Stomach (tissue), 9 donors: ENCODE measurements around the gene SLC24A3. TPM values are rescaled to one million over a fixed set of nuclear protein-coding genes. Genes with fewer than 3 reads are reported as not detected.

Experiments
- DNase-seq, 2 donors: peaks; one replicate each; pipeline versions ENCODE4 v3.0.0 to v3.0.0-alpha.2; 2013 to 2019
- H3K27ac ChIP-seq, 5 donors: fragments of 200-600 bp in 4 of 5; sonication (generic) in 4 of 5; one replicate each; pipeline ENCODE4 v1.5.1; 2013 to 2019; ENCODE audit warnings: mild to moderate bottlenecking in 1 of 5, moderate library complexity in 1 of 5
- H3K27me3 ChIP-seq, 3 donors: fragments of 200-600 bp; sonication (generic); one replicate each; pipeline ENCODE4 v1.5.1; 2017 to 2019; ENCODE audit warnings: mixed run types in 1 of 3
- H3K36me3 ChIP-seq, 4 donors: fragments of 200-600 bp; sonication (generic); 1 replicate in 3 of 4; 2 replicates in 1 of 4; pipeline ENCODE4 v1.5.1; 2016 to 2019
- H3K4me1 ChIP-seq, 4 donors: fragments of 200-600 bp; sonication (generic); one replicate each; pipeline ENCODE4 v1.5.1; 2016 to 2019
- H3K4me3 ChIP-seq, 4 donors: fragments of 200-600 bp; sonication (generic) in 3 of 4; one replicate each; pipeline ENCODE4 v1.5.1; 2016 to 2019; ENCODE audit warnings: mild to moderate bottlenecking in 1 of 4
- H3K9me3 ChIP-seq, 4 donors: fragments of 200-600 bp; sonication (generic); one replicate each; pipeline ENCODE4 v1.5.1; 2016 to 2019
- EP300 ChIP-seq: sonication (generic); formaldehyde crosslinking; IDR thresholded peaks from one replicate; pipeline ENCODE4 v1.6.1; 2017; ENCODE audit warnings: antibody characterized with exemption
- POLR2A ChIP-seq, 4 donors: fragments of 450-650 bp; IDR thresholded peaks; one replicate each; pipeline ENCODE4 v1.6.1; 2016; ENCODE audit warnings: antibody characterized with exemption in 4 of 4, control low read depth in 2 of 4, mild to moderate bottlenecking in 1 of 4, moderate library complexity in 1 of 4
- POLR2AphosphoS5 ChIP-seq, 3 donors: sonication (generic); formaldehyde crosslinking; IDR thresholded peaks; one replicate each; pipeline ENCODE4 v1.6.1; 2016; ENCODE audit warnings: antibody characterized with exemption in 3 of 3
- WGBS, 5 donors: extraction: QIAGEN DNeasy Blood & Tissue Kit in 3 of 5; methylation state at CpG; one replicate each; pipeline versions ENCODE4 v1.1.5 to v1.1.7; 2013 to 2018; 5-methylcytosine and 5-hydroxymethylcytosine counted together
- intact Hi-C: fragments of 100-400 bp; cut with DNase I; formaldehyde crosslinking; loops from one replicate; pipeline ENCODE4 v1.15.1; 2023; ENCODE audit warnings: low total_unique reads
- polyA plus RNA-seq, 3 donors: library from polyadenylated mRNA; stranded (reverse); fragments of 200-250 nt; gene quantifications; one replicate each; pipeline ENCODE4 v1.2.3, GENCODE V29; 2013
- total RNA-seq, 5 donors: library from RNA; depleted of rRNA; stranded (reverse); fragments of >200 nt; gene quantifications; one replicate each; pipeline versions ENCODE4 v1.1.0 to v1.2.3, GENCODE V29; 2014 to 2016
- TF ChIP-seq, protein P1 (sequence below), 7 experiments: fragments of 450-650 bp in 4 of 7; fragments of 200-600 bp in 3 of 7; sonication (generic) in 3 of 7; IDR thresholded peaks; one replicate each; pipeline ENCODE4 v1.5.1; 2016 to 2019; ENCODE audit warnings: antibody characterized with exemption in 7 of 7, control low read depth in 2 of 7, mild to moderate bottlenecking in 1 of 7
- donor health status: healthy with polysubstance abuse.
- donor health status: Bipolar disorder and iron deficiency.
- donor health status: healthy.

Gene SLC24A3
- total and polyA plus RNA-seq, 8 donors = 1.8 to 9.0 (median 4.5) TPM

DNA sequence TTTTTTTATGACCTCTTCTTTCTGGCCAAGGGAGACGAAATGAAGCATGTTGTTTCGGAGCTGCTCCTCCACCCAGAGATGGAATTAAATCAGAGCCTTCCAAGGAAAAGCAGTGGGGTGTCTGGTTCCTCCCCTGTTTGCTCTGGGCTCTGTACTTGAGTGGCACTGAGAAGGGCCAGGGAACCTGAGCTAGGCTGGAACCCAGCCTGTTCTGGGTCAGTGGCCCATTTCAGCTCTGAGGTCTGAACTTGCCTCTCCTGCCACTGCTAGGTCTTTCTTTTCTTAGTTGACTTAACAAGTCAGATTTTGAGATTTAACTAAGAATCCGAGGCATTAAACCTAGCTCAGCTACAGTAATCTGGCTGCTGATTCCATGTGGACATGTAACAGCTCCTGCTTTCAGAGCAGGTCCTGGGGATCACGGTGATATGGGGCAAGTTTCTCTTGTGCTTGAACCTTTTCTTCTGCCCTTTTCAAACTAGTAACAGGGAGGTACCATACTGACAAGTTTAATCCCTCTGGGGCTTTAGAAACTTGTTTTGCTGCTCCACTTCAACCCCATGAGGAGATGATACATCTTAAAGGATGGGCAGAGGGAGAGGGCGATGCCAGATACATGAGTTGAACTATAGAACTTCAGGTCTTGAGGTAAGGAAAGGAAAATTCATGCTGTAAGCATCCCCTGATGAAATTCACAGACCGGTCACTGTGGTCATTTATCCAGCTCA is 101.1 kb downstream of the SLC24A3 start:
- Histone ChIP-seq H3K27ac (no peak overlapping the region), H3K27me3 (no peaks in the 10 kb centered on the region), H3K4me3 (no peak overlapping the region), H3K36me3 (no peaks in the 10 kb centered on the region), H3K4me1 (no peaks in the 10 kb centered on the region), H3K9me3 (no peaks in the 10 kb centered on the region)
- DNase-seq = no peak
- WGBS, 5 donors = 79 to 87% (median 82%) methylated on average over 6 of the region's 6 CpGs
- TF ChIP-seq, protein P1, sequence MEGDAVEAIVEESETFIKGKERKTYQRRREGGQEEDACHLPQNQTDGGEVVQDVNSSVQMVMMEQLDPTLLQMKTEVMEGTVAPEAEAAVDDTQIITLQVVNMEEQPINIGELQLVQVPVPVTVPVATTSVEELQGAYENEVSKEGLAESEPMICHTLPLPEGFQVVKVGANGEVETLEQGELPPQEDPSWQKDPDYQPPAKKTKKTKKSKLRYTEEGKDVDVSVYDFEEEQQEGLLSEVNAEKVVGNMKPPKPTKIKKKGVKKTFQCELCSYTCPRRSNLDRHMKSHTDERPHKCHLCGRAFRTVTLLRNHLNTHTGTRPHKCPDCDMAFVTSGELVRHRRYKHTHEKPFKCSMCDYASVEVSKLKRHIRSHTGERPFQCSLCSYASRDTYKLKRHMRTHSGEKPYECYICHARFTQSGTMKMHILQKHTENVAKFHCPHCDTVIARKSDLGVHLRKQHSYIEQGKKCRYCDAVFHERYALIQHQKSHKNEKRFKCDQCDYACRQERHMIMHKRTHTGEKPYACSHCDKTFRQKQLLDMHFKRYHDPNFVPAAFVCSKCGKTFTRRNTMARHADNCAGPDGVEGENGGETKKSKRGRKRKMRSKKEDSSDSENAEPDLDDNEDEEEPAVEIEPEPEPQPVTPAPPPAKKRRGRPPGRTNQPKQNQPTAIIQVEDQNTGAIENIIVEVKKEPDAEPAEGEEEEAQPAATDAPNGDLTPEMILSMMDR (IDR thresholded peaks at IDR 0.05) = no peak
- TF ChIP-seq POLR2AphosphoS5 (IDR thresholded peaks at IDR 0.05) (no peak), EP300 (no peak), POLR2A (IDR thresholded peaks at IDR 0.05) (no peak)
- intact Hi-C loops = no loop called here

DNA sequence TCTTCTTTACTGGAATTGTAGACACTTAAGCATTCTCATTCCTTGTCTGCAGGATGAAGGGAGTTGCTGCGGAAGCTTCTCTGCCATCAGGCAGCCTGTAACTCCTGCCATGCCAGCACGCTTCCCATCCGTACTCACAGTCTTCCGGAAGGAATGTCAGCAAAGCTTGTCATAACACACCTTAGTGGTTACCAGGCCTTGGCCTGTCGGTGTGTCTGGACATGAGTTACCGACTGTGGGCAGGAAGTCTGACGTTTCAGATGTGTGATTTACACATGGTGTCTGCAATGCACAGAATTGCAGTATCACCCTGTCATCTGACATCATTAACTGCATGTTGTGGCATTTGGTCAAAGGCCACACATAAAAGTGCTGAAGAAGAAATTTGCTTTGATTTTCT is 102.2 kb downstream of the SLC24A3 start:
- TF ChIP-seq POLR2AphosphoS5 (IDR thresholded peaks at IDR 0.05) (no peak), EP300 (no peak)
- DNase-seq = no peak
- Histone ChIP-seq H3K36me3 (no peaks in the 10 kb centered on the region), H3K4me3 (no peak overlapping the region), H3K4me1 (no peaks in the 10 kb centered on the region), H3K27me3 (no peaks in the 10 kb centered on the region), H3K9me3 (no peaks in the 10 kb centered on the region), H3K27ac (no peak overlapping the region)
- intact Hi-C loops = no loop called here
- WGBS, 5 donors = 78 to 87% (median 81%) methylated on average over 7 of the region's 7 CpGs

DNA sequence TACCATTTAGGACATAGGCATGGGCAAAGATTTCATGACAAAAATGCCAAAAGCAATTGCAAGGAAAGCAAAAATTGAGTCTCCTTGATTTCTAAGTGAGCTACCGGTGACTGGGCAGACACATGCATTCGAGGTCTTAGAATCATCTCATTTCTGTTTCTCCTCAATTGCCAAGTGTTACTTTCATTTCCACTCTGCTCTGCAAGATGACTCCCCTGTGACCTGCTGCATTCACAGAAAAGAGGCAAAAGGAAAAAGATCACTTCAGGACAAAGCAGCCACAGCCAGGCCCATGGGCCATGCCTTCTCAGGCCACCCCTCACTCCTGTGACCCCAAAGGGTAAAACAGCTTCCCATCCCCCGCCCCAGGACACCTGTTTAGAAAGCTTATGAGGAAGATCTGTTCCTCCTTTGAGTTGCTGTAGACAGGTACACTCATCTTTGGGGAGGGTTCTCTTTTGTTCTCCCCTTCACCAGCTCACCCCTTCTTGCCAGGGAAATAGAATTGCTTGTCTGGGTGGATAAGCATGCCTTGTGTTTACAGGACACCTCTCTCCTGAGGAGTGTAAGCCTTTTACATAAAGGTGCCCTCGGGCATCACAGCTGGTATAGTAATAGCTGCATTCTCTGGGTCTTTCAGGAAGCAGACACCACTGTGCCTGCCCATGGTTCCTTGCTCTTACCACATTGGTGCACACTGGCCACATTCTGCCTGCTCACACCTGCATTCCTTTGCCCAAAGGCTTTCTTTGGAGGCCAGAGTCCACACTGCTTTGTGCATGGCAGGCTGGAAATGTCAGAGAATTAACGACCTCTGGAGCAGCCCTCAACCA is 105.0 kb downstream of the SLC24A3 start:
- no peak overlapping the region for H3K4me3 ChIP-seq
- TF ChIP-seq POLR2AphosphoS5 (IDR thresholded peaks at IDR 0.05) (no peak), POLR2A (IDR thresholded peaks at IDR 0.05) (no peak)

DNA sequence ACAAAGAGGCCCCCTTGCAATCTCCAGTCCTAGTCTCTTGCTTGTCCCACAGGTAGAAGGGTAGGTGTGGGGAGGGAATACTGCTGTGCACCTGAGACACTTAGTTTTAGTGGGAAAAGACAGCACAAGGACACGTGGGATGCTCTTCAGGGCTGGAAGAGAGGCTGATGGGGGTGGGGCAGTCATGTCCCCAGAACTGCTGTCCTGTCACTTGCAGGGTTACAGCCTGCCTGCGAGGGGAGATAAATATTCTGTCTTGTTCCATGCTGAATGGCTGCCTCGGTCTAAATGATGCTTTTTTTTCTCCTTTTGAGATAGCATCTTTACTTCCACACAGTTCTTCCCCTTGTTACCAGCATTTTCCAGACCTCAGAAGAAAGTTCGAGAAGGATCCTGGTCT is 106.2 kb downstream of the SLC24A3 start:
- Histone ChIP-seq H3K9me3 (no peaks in the 10 kb centered on the region), H3K4me3 (no peak overlapping the region), H3K27ac (no peak overlapping the region), H3K27me3 (no peaks in the 10 kb centered on the region), H3K4me1 (no peaks in the 10 kb centered on the region), H3K36me3 (no peaks in the 10 kb centered on the region)
- DNase-seq = no peak
- TF ChIP-seq, protein P1 (IDR thresholded peaks at IDR 0.05) = no peak
- WGBS, 5 donors = 67 to 83% (median 77%) methylated on average over 4 of the region's 4 CpGs
- intact Hi-C loops = no loop called here

More for the DNA sequence above, 105.0 kb downstream of the SLC24A3 start:
- peak in 1 of 2 donors; percentile 28 for DNase-seq
- H3K36me3 ChIP-seq = no peaks in the 10 kb centered on the region
- no peaks in the 10 kb centered on the region for H3K4me1 ChIP-seq
- 60 to 70% (median 65%) methylated on average over 5 of the region's 5 CpGs for WGBS, 5 donors
- H3K27me3 ChIP-seq = no peaks in the 10 kb centered on the region
- intact Hi-C loops = no loop called here
- H3K27ac ChIP-seq = no peak overlapping the region
- H3K9me3 ChIP-seq = no peaks in the 10 kb centered on the region

GRCh38 chr20:19320005-19320404 is 107.6 kb downstream of the SLC24A3 start:
- H3K4me3 ChIP-seq = no peak overlapping the region
- H3K4me1 ChIP-seq = no peaks in the 10 kb centered on the region
- no peak overlapping the region for H3K27ac ChIP-seq
- no peak for TF ChIP-seq POLR2A (IDR thresholded peaks at IDR 0.05)
- no peak for TF ChIP-seq POLR2AphosphoS5 (IDR thresholded peaks at IDR 0.05)
- no peak for TF ChIP-seq EP300
- TF ChIP-seq, protein P1 (IDR thresholded peaks at IDR 0.05) = no peak
- no peaks in the 10 kb centered on the region for H3K27me3 ChIP-seq
- 59 to 74% (median 64%) methylated on average over 8 of the region's 8 CpGs for WGBS, 5 donors
- intact Hi-C loops = no loop called here
- no peak for DNase-seq
- no peaks in the 10 kb centered on the region for H3K36me3 ChIP-seq
- H3K9me3 ChIP-seq = no peaks in the 10 kb centered on the region
